ENCODE data around the gene KLHL8. TPM values are rescaled to one million over a fixed set of nuclear protein-coding genes. Genes with fewer than 3 reads are reported as not detected.
"Not testable (repeated sequence)": the region's sequence is repeated elsewhere in the genome, so short reads cannot be mapped to it uniquely, and the experiment has no call there.

The KLHL8 gene
- total RNA-seq, 3 donors from 2014 or later = 16.4 to 23.0 (median 18.9) TPM

DNA sequence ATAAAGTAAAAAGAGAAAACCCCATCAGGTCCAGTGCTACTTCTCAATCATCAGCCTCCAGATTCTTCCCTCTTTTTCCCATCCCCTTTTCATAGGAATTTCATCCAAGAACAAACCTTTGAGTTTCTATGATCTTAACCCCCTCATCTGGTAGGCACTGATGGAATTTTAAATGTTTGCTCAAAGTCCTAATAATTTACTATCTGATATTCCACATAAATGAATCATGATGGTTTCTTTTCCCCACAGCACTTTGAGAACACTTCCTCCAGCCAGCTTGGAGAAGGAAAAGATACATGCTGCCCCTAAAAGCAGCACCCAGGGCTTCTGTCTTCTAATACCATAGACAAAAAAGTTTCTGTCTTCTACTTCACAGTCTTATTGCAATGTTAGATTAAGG lies 19.4 kb upstream of the KLHL8 start:
- no peak overlapping the region for H3K4me3 Mint-ChIP-seq
- ATAC-seq (no peak), DNase-seq (no peak)
- H3K4me1 Mint-ChIP-seq (ENCODE audit: low read depth) = no peaks in the 10 kb centered on the region
- peaks cover 21% of the 10 kb centered on the region for H3K9me3 Mint-ChIP-seq
- peaks cover 10% of the 10 kb centered on the region for H3K27me3 Mint-ChIP-seq (ENCODE audit: low read depth)
- H3K36me3 Mint-ChIP-seq (ENCODE audit: insufficient read depth) = no peaks in the 10 kb centered on the region

DNA sequence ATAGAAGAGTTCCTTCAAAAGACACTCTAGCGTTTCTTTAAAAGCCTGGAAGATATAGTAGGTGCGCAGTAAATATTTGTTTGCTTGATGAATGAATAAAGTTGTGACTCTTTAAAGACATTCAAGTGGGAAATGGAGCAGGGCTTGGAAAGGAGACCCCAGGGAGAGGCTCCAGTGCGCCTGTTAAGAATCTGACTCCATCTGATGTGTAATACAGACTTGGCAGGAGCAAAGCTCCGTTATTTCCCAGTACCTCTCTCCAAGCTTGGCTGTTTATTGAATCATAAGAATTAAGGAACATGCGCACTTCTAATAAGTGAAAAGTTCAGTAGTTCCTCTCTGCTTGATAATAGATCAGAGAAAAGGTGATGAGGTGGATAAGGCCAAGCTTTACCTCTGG lies 18.8 kb upstream of the KLHL8 start:
- ATAC-seq (no peak), DNase-seq (no peak)
- Mint-ChIP-seq H3K4me3 (no peak overlapping the region), H3K9me3 (peaks cover 17% of the 10 kb centered on the region), H3K36me3 (ENCODE audit: insufficient read depth) (no peaks in the 10 kb centered on the region), H3K4me1 (ENCODE audit: low read depth) (no peaks in the 10 kb centered on the region), H3K27me3 (ENCODE audit: low read depth) (peaks cover 8% of the 10 kb centered on the region)

DNA sequence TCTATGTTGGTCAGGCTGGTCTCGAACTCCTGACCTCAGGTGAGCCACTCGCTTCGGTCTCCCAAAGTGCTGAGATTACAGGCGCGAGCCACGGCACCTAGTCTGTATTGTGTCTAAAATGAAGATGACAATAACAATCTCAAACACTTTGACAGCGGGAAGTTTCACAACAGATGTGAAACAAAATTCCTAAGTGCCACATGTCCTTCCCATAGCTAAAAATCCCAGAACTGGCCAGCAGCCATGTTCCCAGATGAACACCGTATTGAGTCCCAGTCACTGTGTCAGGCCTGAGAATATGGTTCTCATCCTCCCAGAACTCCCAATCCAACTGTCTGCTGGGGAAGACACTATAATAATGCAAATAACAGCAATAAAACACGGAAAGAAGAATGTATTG lies 16.4 kb upstream of the KLHL8 start:
- Mint-ChIP-seq H3K4me3 (peak overlapping the region; percentile 80), H3K27me3 (ENCODE audit: low read depth) (peaks cover 8% of the 10 kb centered on the region), H3K9me3 (peaks cover 3% of the 10 kb centered on the region), H3K4me1 (ENCODE audit: low read depth) (no peaks in the 10 kb centered on the region), H3K36me3 (ENCODE audit: insufficient read depth) (no peaks in the 10 kb centered on the region)
- no peak for DNase-seq
- ATAC-seq = no peak

DNA sequence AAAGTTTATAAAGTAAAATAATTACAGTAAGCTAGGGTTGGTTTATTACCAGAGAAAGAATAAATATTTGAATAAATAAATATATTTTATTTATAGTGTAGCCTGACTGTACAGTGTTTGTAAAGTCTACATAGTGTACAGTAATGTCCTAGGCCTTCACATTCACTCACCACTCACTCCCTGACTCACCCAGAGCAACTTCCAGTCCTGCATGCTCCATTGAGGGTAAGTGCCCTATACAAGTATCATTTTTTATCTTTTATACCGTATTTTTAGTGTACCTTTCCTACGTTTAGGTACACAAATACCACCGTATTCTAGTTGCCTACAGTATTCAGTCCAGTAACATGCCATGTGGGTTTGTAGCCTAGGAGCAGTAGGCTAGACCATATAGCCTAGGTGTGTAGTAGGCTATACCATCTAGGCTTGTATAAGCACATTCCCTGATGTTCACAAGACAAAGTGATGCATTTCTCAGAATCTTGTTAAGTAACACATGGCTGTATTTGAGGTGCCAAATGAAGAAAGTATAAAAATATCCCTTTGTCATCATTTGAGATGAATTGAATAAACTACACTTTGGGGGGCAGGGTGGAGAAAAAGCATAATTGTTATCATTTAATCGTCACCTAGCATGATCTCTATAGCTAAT lies 14.7 kb upstream of the KLHL8 start:
- no peaks in the 10 kb centered on the region for H3K36me3 Mint-ChIP-seq (ENCODE audit: insufficient read depth)
- H3K9me3 Mint-ChIP-seq = no peaks in the 10 kb centered on the region
- peak overlapping the region; percentile 80 for H3K4me3 Mint-ChIP-seq
- DNase-seq (no peak), ATAC-seq (no peak)
- H3K4me1 Mint-ChIP-seq (ENCODE audit: low read depth) = no peaks in the 10 kb centered on the region
- peaks cover 4% of the 10 kb centered on the region for H3K27me3 Mint-ChIP-seq (ENCODE audit: low read depth)

DNA sequence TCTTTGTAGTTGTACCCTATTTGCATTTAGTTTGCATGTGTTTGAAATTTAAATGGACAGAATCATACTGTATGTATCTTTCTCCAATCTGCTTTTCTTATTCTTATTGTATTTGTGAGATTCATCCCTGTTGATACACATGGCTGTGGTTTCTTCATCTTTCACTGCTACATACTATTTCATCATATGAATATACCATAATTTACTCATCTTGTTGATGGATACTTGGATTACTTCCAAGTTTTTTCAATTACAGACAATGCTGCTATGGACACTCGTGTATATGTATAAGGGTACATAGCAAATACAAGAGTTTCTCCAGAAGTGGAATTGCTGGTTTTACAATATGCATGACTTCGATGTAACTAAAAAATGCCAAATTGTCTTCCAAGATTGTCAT lies 11.8 kb upstream of the KLHL8 start:
- ATAC-seq (no peak), DNase-seq (no peak)
- Mint-ChIP-seq H3K4me1 (ENCODE audit: low read depth) (no peaks in the 10 kb centered on the region), H3K9me3 (no peaks in the 10 kb centered on the region), H3K27me3 (ENCODE audit: low read depth) (peaks cover 4% of the 10 kb centered on the region), H3K36me3 (ENCODE audit: insufficient read depth) (no peaks in the 10 kb centered on the region), H3K4me3 (no peak overlapping the region)

DNA sequence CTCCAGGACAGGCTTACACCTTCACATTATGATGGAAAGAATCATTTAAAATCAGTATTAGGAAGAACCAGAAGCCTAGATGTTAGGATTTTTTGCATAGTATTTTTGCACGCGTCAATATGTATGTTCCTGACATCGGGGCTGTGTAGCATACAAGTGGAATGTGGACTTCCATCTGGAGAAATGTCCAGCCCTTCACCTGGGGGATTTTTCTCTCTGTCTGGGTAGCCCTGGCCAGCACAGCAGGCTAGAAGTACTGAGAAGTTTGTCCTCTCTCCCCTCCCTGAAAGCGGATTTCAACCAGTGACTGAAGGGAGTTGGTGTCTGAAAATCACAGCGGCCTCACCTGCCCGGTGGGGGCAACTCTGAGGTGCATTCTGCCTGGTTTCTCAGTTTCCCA lies 10.4 kb upstream of the KLHL8 start:
- Mint-ChIP-seq H3K4me3 (no peak overlapping the region), H3K36me3 (ENCODE audit: insufficient read depth) (no peaks in the 10 kb centered on the region), H3K9me3 (no peaks in the 10 kb centered on the region), H3K27me3 (ENCODE audit: low read depth) (peaks cover 4% of the 10 kb centered on the region), H3K4me1 (ENCODE audit: low read depth) (no peaks in the 10 kb centered on the region)
- DNase-seq (no peak), ATAC-seq (no peak)

DNA sequence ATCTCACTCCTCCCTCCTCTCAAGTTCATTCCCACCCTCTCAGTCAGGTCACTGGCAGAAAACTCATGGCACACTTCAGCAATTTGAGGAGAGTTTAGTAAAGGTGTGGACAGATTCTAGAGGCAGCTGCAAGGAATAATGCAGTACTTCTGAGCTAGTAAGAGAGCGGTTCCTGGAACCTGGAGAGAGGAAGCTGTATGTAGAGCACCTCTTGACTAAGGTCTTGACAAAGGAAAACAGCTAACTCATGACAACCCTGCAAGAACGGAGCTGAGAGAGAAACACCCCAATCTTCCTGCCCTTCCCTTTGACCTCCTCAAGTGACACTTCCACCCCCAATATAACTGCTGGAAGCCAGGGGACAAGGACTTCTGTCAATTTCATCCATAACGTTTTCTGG lies 9.6 kb upstream of the KLHL8 start:
- Mint-ChIP-seq H3K27me3 (ENCODE audit: low read depth) (no peaks in the 10 kb centered on the region), H3K4me1 (ENCODE audit: low read depth) (no peaks in the 10 kb centered on the region), H3K4me3 (no peak overlapping the region), H3K36me3 (ENCODE audit: insufficient read depth) (no peaks in the 10 kb centered on the region), H3K9me3 (no peaks in the 10 kb centered on the region)
- DNase-seq = no peak
- no peak for ATAC-seq

DNA sequence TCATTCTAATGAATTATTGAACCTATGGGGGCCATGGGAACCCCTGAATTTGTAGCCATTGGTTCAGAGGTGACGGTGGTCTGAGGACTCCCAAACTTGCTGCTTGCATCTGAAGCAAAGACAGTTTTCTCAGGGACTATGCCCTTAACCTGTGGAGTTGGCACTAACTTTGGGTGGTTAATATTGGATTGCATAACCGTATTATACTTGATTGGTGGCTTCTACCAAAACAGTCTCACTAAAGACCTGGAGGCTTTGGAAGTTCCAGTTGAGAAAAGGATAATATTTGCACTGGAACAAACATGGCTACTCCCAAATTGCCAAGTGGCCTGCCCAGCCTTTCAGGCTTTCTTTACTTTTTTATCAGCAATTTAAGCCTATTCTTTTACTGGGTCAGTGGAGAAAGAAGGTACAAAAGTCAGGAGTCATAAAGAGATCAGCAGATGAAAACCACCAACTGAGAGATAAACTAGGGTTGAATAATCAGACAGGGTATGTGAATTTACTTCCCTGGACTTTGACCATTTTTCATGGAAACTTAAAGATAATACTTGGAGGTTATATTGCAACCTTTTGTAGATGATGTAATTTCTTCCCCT lies 7.9 kb upstream of the KLHL8 start:
- ATAC-seq (no peak), DNase-seq (no peak)
- no peaks in the 10 kb centered on the region for H3K27me3 Mint-ChIP-seq (ENCODE audit: low read depth)
- no peaks in the 10 kb centered on the region for H3K4me1 Mint-ChIP-seq (ENCODE audit: low read depth)
- H3K9me3 Mint-ChIP-seq = no peaks in the 10 kb centered on the region
- H3K4me3 Mint-ChIP-seq = no peak overlapping the region
- H3K36me3 Mint-ChIP-seq (ENCODE audit: insufficient read depth) = no peaks in the 10 kb centered on the region

DNA sequence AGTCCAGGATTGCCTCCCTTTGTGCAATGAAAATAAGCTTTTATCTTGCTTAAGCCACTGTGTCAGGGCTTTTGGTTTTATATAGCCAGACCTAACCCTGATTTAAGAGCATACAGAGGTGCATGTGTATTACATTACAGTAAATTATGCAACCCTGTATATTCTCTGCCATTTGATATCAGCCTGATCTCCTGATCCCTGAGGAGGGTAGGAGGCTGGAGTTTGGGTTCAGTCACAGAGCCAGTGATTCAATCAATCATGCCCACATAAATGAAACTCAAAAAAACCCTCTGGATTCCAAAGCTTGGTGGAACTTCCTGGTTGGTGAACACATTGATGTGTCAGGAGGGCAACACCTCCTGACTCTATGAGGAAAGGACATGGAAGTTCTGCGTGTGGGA lies 7.3 kb upstream of the KLHL8 start:
- Mint-ChIP-seq H3K9me3 (no peaks in the 10 kb centered on the region), H3K4me1 (ENCODE audit: low read depth) (no peaks in the 10 kb centered on the region), H3K36me3 (ENCODE audit: insufficient read depth) (no peaks in the 10 kb centered on the region), H3K4me3 (no peak overlapping the region), H3K27me3 (ENCODE audit: low read depth) (no peaks in the 10 kb centered on the region)
- ATAC-seq (no peak), DNase-seq (no peak)

DNA sequence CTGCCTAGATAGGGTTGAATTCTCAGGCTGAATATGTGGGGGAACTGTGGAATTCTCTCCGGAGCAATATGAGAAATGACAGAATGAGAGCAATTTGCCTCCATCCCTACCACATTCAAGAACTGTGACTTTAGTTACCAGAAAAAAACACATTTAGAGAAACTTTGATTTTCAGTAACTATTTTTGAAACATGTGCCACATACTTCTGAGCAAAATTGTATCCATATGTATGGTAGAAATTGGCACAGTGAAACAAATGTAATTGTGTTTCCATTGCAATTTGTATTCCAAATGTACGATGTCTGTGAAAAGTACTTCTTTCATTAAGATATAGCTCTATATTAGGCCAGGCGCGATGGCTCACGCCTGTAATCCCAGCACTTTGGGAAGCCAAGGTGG lies 5.5 kb upstream of the KLHL8 start:
- Mint-ChIP-seq H3K27me3 (ENCODE audit: low read depth) (no peaks in the 10 kb centered on the region), H3K9me3 (no peaks in the 10 kb centered on the region), H3K4me3 (no peak overlapping the region), H3K4me1 (ENCODE audit: low read depth) (no peaks in the 10 kb centered on the region), H3K36me3 (ENCODE audit: insufficient read depth) (no peaks in the 10 kb centered on the region)
- no peak for ATAC-seq
- no peak for DNase-seq

DNA sequence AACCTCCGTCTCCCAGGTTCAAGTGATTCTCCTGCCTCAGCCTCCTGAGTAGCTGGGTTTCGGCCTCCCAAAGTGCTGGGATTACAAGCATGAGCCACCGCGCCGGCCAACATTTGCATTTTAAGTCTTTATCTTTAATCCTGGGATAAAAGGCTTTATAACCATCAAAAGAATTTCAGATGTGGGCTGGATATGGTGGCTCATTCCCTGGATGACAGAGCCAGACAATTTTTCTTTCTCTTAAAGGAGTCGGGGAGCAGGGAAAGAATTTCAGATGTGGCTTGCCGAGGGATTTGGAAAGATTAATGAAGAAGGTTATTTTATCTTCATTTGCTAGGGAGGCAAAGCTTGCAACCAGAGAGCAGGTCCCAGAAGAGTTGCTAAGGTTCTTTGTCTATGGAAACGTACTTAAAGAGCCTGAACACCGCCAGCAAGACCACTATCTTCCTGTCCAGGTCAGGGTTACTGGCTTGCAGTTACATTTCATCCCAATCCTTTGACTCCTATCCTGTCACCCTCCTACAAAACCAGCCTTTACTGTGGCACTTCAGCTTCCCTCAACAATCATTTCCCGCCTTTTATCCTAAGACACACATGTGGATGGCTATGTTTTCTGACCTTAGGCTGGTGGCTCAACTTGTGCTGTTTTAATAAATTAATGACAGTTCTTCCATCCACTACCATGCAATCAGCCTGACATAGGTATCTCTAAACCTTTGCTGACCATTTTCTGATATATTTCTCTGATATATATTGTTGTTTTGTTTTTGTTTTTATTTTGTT lies 3.9 kb upstream of the KLHL8 start:
- Mint-ChIP-seq H3K4me3 (no peak overlapping the region), H3K9me3 (no peaks in the 10 kb centered on the region), H3K36me3 (ENCODE audit: insufficient read depth) (no peaks in the 10 kb centered on the region), H3K4me1 (ENCODE audit: low read depth) (peaks cover 2% of the 10 kb centered on the region), H3K27me3 (ENCODE audit: low read depth) (no peaks in the 10 kb centered on the region)
- ATAC-seq (no peak), DNase-seq (no peak)

DNA sequence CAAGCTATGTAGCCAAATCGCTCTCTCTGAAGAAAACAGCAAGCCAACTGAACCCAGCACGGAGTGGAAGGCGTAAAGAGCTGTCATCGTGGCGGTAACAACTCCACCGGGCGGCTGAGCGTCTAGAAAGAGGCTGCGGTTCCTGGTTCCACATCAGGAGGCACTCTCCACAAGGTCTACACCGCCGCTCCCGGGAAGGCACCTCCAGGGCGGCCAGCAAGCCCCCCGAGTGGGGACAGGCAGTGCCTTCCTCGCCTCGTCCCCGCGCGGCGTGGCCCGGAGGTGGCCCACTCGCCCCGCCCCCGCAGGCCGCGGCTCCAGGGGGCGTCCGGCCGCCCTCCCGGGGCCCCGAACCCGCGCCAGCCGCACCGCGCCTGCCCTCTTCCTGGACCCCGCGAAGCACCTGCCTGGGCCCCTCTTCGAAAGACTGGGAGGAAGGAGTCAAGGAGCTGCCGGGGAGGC lies 755 bp downstream of the KLHL8 start:
- DNase-seq (peak; percentile 42), ATAC-seq (peak; percentile 30 to 41)
- H3K36me3 Mint-ChIP-seq (ENCODE audit: insufficient read depth) = no peaks in the 10 kb centered on the region
- peaks cover 15% of the 10 kb centered on the region for H3K4me1 Mint-ChIP-seq (ENCODE audit: low read depth)
- no peaks in the 10 kb centered on the region for H3K9me3 Mint-ChIP-seq
- peak overlapping the region; percentile 89 for H3K4me3 Mint-ChIP-seq
- H3K27me3 Mint-ChIP-seq (ENCODE audit: low read depth) = no peaks in the 10 kb centered on the region

DNA sequence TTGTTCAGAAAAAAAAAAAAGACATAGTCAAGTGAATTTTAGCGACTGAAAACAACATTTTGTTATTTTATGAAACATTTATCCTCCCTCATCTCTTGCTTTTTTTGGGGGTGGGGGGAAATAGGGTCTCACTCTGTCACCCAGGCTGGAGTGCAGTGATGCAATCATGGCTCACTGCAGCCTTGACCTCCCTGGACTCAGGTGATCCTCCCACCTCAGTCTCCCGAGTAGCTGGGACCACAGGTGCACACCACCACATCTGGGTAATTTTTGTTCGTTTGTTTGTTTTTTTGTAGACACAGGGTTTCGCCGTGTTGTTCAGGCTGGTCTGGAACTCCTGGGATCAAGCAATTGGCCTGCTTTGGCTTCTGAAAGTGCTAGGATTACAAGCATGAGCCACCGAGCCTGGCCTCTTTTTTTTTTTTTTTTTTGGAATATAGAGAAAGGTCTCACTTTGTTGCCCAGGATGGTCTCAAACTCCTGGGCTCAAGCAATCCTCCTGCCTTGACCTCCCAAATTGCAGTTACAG lies 3.1 kb downstream of the KLHL8 start:
- not testable (repeated sequence) for H3K36me3 Mint-ChIP-seq (ENCODE audit: insufficient read depth); H3K27me3 Mint-ChIP-seq (ENCODE audit: low read depth); ATAC-seq; H3K9me3 Mint-ChIP-seq; H3K4me3 Mint-ChIP-seq; DNase-seq
- H3K4me1 Mint-ChIP-seq (ENCODE audit: low read depth) = peaks cover 15% of the 10 kb centered on the region

DNA sequence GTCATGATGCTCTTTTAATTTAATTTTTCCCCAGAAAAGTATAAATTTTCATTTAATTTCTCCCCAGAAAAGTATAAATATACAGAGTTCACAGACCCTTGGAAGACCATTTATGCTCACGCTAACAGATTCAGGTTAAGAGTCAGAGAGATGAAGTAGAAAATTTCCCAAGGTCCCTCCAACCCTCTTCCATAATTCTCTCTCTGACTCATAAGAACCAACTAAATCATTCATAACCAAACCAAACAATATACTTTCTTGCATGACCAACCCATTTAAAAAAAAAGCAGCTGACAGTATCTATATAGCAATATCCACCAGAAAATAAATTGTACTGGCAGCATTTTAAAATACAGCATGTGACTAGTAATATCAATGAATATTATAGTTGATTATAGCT lies 3.9 kb downstream of the KLHL8 start:
- Mint-ChIP-seq H3K9me3 (no peaks in the 10 kb centered on the region), H3K4me1 (ENCODE audit: low read depth) (peaks cover 16% of the 10 kb centered on the region), H3K36me3 (ENCODE audit: insufficient read depth) (no peaks in the 10 kb centered on the region), H3K4me3 (no peak overlapping the region), H3K27me3 (ENCODE audit: low read depth) (no peaks in the 10 kb centered on the region)
- DNase-seq (no peak), ATAC-seq (no peak)
